Right lobe of liver (tissue), 6 donors: Measurements from ENCODE around the gene TRAF6. TPM values are rescaled to one million over a fixed set of nuclear protein-coding genes. Genes with fewer than 3 reads are reported as not detected.
A peak's percentile ranks its signal among the peaks of the same experiment; 100 is the strongest.

Source experiments
- ATAC-seq, 4 donors: fragments of 200-7000 bp; cut with Tn5 transposase; one replicate each; pipeline ENCODE4 v1.9.1; 2020; ENCODE audit warnings: mild to moderate bottlenecking in 4 of 4, moderate library complexity in 4 of 4
- DNase-seq, 3 donors: peaks; one replicate each; pipeline ENCODE4 v3.0.0-alpha.2; 2020
- H3K27ac ChIP-seq, 3 donors: fragments of 200-600 bp; one replicate each; pipeline ENCODE4 v1.8.0; 2022
- H3K27me3 ChIP-seq, 2 donors: fragments of 200-600 bp; one replicate each; pipeline ENCODE4 v1.8.0; 2022
- H3K36me3 ChIP-seq, 4 donors: fragments of 200-600 bp; sonication (generic) in 1 of 4; one replicate each; pipeline versions ENCODE4 v1.5.1 to v1.8.0; 2017 to 2022; ENCODE audit warnings: control low read depth in 1 of 4
- H3K4me1 ChIP-seq, 4 donors: fragments of 200-600 bp; sonication (generic) in 1 of 4; one replicate each; pipeline versions ENCODE4 v1.5.1 to v1.8.0; 2017 to 2022; ENCODE audit warnings: control low read depth in 1 of 4
- H3K4me3 ChIP-seq, 3 donors: fragments of 200-600 bp; one replicate each; pipeline ENCODE4 v1.8.0; 2022
- H3K9me3 ChIP-seq, 4 donors: fragments of 200-600 bp; sonication (generic) in 1 of 4; one replicate each; pipeline versions ENCODE4 v1.5.1 to v1.8.0; 2017 to 2022; ENCODE audit warnings: control low read depth in 1 of 4
- CTCF ChIP-seq, 4 donors: fragments of 200-600 bp in 3 of 4; fragments of 450-650 bp in 1 of 4; IDR thresholded peaks; one replicate each; pipeline versions ENCODE4 v1.5.1 to v1.8.0; 2016 to 2022; ENCODE audit warnings: antibody characterized with exemption in 4 of 4, mild to moderate bottlenecking in 2 of 4
- POLR2A ChIP-seq: fragments of 450-650 bp; IDR thresholded peaks from one replicate; pipeline ENCODE4 v1.6.1; 2017; ENCODE audit warnings: antibody characterized with exemption, mild to moderate bottlenecking
- WGBS: methylation state at CpG from one replicate; pipeline ENCODE4 v1.1.6; 2018; ENCODE audit warnings: low coverage, low lambda C conversion rate; ENCODE audit not compliant: insufficient coverage; ENCODE audit errors: missing lambda C conversion rate; 5-methylcytosine and 5-hydroxymethylcytosine counted together
- intact Hi-C, 2 donors: fragments of 100-400 bp; cut with DNase I; formaldehyde crosslinking; loops; one replicate each; pipeline versions ENCODE4 v1.11.2 to v1.14.1; 2022
- total RNA-seq, 6 experiments: library from RNA; depleted of rRNA in 2 of 6; stranded (reverse); fragments of >200 nt in 2 of 6; fragmentation: NEBNext Ultra II Directional in 3 of 6; extraction: Animal tissue kit (Norgen Biotek cat#: 25700) in 3 of 6; gene quantifications; one replicate each; pipeline versions ENCODE4 v1.1.0 to v1.2.4, GENCODE V29; 2016 to 2023
- donor health status: DM: no; HTN: yes; CAD: no.
- donor health status: DM: no; HTN: no; CAD: no.
- donor health status: DM: no; HTN: no; CAD: no.
- donor health status: DM: no; HTN: yes; CAD: no.
- donor health status: DM: no; HTN: yes; CAD: no.

Gene TRAF6
- total RNA-seq, 6 experiments from 2014 or later, result 4.9 to 7.4 (median 6.7) TPM

- 10% methylated on average over 3 of the region's 3 CpGs for WGBS
- TF ChIP-seq POLR2A (no peak), CTCF (IDR thresholded peaks at IDR 0.05) (no peak)
- Histone ChIP-seq H3K4me1 (peaks cover 0 to 14% (median 0%) of the 10 kb centered on the region in 4 donors), H3K36me3 (no peaks in the 10 kb centered on the region), H3K4me3 (peak overlapping the region; percentile 75 to 93 (median 91)), H3K27ac (peak overlapping the region; percentile 92 to 97 (median 95)), H3K27me3 (no peaks in the 10 kb centered on the region), H3K9me3 (no peaks in the 10 kb centered on the region)
- ATAC-seq (no peak), DNase-seq (no peak)
- intact Hi-C loops, result no loop called here
Measured at GRCh38 chr11:36508743-36509142, 1.3 kb downstream of the TRAF6 start.

- WGBS, result 32% methylated on average over 7 of the region's 7 CpGs
- no peak for TF ChIP-seq POLR2A
- no peak for TF ChIP-seq CTCF (IDR thresholded peaks at IDR 0.05)
- peak overlapping the region in 1 of 3 donors; percentile 95 for H3K27ac ChIP-seq
- DNase-seq (no peak), ATAC-seq (no peak)
- intact Hi-C loops, result no loop called here
- H3K27me3 ChIP-seq, result no peaks in the 10 kb centered on the region
- no peaks in the 10 kb centered on the region for H3K36me3 ChIP-seq
- H3K4me3 ChIP-seq, result no peak overlapping the region
- peaks cover 0 to 22% (median 3%) of the 10 kb centered on the region in 4 donors for H3K4me1 ChIP-seq
- no peaks in the 10 kb centered on the region for H3K9me3 ChIP-seq
Measured at GRCh38 chr11:36507824-36508489, 2.1 kb downstream of the TRAF6 start.

GRCh38 chr11:36501236-36501635, 8.8 kb downstream of the TRAF6 start:
- TF ChIP-seq CTCF (IDR thresholded peaks at IDR 0.05) (no peak), POLR2A (no peak)
- intact Hi-C loops, result no loop called here
- ATAC-seq, result peak in 1 of 4 donors; percentile 20
- Histone ChIP-seq H3K27me3 (no peaks in the 10 kb centered on the region), H3K9me3 (no peaks in the 10 kb centered on the region), H3K4me3 (no peak overlapping the region), H3K27ac (no peak overlapping the region), H3K4me1 (peaks cover 0 to 21% (median 6%) of the 10 kb centered on the region in 4 donors), H3K36me3 (peaks cover 0 to 28% (median 16%) of the 10 kb centered on the region in 4 donors)
- DNase-seq, result no peak
- WGBS, result 82% methylated on average over 5 of the region's 5 CpGs

- Histone ChIP-seq H3K36me3 (peaks cover 0 to 37% (median 19%) of the 10 kb centered on the region in 4 donors), H3K27me3 (no peaks in the 10 kb centered on the region), H3K4me1 (peaks cover 0 to 21% (median 6%) of the 10 kb centered on the region in 4 donors), H3K27ac (no peak overlapping the region), H3K4me3 (no peak overlapping the region), H3K9me3 (no peaks in the 10 kb centered on the region)
- 53% methylated on average over 1 of the region's 1 CpG for whole genome bisulfite sequencing
- ATAC-seq, result peak in 3 of 4 donors; percentile 14 to 92 (median 51)
- intact Hi-C loops, result no loop called here
- no peak for DNase-seq
- TF ChIP-seq POLR2A (no peak), CTCF (IDR thresholded peaks at IDR 0.05) (no peak)
Measured at GRCh38 chr11:36500315-36500721, 9.8 kb downstream of the TRAF6 start.
